Activated CD4-positive, alpha-beta T cell treated with anti-CD3 and anti-CD28 coated beads, Interleukin-2, Interleukin-4, amounts not matched to agents 100 ng/mL and 50 ng/mL, durations not matched to agents 16 hours and 8 hours (primary cell): ENCODE data around the gene SPRED3.

Source experiments
- DNase-seq: peaks from one replicate; pipeline ENCODE4 v3.0.0-alpha.2; 2020; ENCODE audit warnings: low spot score

SPRED3 gene

GRCh38 chr19:38445362-38445761, 56.9 kb downstream of the SPRED3 start:
- no peak for DNase-seq

GRCh38 chr19:38448225-38448624, 59.7 kb downstream of the SPRED3 start:
- DNase-seq, result no peak
